ENCODE measurements around the gene CIT.

CIT gene

GRCh38 chr12:119857041-119857591 lies 20.0 kb downstream of the CIT start:
- no peak for DNase-seq

GRCh38 chr12:119850330-119850729 lies 26.8 kb downstream of the CIT start:
- no peak for DNase-seq

DNA sequence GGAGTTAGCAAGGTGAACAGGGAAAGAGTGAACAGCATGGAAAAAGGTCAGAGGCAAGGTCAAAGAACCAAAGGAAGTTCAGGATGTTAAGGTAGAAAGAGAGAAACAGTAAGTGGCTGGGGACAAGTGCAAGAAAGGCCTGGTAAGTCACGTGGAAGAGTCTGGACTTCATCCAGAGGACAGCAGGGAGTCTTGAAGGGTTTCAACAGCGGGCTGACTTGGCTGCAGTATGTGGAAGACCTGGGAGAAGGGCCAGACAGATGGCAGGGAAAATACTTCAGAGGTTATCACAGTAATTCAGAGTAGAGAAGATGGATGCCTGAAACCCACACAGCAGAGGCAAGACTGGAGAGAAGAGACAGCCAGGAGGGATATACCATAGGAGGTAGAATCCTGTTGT lies 34.0 kb downstream of the CIT start:
- DNase-seq, result no peak

GRCh38 chr12:119842380-119842779 lies 34.7 kb downstream of the CIT start:
- DNase-seq, result no peak

DNA sequence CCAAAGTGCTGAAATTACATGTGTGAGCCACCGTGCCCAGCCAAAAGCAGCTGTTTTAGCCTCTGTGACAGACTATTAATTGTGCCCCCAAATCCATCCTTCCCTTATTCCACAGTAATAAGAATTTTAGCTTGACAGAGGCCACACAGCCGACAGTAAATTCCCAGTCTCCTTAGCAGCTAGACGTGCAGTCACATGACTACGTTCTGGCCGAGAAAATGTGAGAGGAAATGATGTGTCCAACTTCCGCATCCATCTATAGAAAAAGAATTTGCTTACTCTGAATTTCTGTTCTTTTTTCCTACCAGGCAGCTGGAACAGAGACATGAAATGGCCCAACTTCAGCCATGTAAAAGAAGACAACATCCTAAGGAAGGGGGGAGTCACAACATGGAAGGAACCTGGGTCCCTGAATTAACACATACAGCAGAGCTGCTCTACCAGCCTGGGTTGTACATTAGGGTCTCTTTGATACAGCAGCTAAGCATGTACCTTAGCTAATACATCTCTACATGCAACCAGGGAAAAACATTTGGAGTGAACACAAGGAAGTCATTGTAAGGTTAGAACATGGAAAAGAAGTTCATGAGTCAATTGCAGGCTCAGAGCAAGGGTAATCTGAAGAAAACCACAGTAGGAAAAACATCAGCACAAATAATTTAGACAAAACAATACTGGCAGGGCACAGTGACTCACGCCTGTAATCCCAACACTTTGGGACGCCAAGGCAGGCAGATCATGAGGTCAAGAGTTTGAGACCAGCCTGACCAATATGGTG lies 35.5 kb downstream of the CIT start:
- no peak for DNase-seq

- DNase-seq, result no peak
Observed at GRCh38 chr12:119840582-119840981, 36.5 kb downstream of the CIT start.

- DNase-seq, result no peak
Observed at GRCh38 chr12:119840168-119840567, 37.0 kb downstream of the CIT start.

GRCh38 chr12:119838826-119839600 lies 38.1 kb downstream of the CIT start:
- DNase-seq, result no peak

- DNase-seq, result no peak
Observed at GRCh38 chr12:119836781-119837180, 40.3 kb downstream of the CIT start.

GRCh38 chr12:119835068-119835467 lies 42.1 kb downstream of the CIT start:
- no peak for DNase-seq

DNA sequence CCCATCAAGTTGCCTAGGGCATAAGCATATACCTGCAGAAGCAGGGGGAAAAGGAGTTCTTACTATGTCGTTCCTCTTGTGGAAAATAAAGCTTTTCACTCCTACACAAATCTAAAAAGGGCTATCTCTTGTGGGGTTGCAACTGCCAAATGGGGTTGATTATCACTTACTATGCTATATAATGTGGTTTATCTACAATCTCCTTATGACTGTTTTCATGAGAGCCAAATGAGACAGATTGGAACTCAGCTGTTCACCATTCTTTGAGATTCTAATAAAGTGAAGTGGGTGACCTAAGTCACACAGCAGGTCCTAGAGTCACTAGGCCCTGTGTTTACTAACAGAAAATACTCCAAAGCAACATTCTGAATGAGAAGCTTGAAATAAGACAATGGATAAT lies 47.7 kb downstream of the CIT start:
- DNase-seq, result no peak

DNA sequence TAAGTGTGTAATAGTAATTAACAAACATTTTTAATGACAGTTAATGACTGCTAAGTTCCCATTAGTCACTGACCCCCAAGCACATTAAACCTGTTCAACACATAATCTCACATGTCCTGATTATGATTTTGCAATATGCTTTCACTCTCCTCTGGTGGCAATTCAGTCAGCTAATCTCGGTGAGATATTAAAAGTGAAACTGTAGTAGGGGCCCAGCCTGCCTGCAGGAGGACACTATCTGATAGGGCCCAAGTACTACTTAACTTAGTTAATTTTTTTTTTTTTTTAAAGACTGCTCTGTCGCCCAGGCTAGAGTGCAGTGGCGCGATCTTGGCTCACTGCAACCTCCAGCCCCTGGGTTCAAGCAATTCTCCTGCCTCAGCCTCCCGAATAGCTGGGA lies 48.8 kb downstream of the CIT start:
- no peak for DNase-seq

GRCh38 chr12:119827760-119828159 lies 49.4 kb downstream of the CIT start:
- no peak for DNase-seq

DNA sequence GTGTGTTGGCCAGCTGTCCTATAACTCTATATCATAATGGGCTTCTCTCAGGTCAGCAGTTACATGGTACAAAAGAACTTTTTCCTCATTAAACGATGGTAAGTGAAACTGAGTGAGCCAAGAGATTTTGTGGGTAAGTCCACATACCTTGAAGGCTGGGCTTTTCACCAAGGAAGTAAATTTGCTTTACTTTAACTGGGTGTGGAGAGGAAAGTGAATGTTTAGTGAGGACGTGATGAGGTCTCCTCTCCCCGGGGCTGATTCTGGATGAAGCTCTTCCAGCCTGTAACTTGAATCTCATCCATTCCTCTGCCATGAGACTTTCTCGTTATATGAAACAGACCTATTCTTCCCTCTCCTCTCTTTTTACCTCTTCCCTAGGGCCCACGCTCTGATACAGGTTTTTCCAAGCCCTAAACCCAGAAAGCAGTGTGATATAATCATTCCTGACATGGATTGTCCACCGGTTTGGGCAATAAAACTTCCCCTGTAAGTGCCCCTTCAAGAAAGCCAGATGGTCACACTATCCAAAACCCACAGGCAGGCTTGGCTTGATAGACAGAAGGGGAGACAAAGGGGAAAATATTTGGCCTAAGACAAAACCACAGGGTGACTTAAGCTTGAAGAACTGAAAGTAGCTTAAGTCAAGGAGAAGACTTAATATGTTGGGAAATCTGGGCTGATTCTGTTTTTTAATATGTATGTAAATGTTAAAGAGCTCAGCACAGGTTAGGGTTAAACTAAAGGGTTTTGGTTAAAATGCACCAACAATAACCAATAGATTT lies 50.3 kb downstream of the CIT start:
- DNase-seq, result no peak

GRCh38 chr12:119825262-119825661 lies 51.9 kb downstream of the CIT start:
- no peak for DNase-seq

GRCh38 chr12:119822046-119822445 lies 55.1 kb downstream of the CIT start:
- no peak for DNase-seq

- DNase-seq, result no peak
Observed at GRCh38 chr12:119819322-119819721, 57.8 kb downstream of the CIT start.

DNA sequence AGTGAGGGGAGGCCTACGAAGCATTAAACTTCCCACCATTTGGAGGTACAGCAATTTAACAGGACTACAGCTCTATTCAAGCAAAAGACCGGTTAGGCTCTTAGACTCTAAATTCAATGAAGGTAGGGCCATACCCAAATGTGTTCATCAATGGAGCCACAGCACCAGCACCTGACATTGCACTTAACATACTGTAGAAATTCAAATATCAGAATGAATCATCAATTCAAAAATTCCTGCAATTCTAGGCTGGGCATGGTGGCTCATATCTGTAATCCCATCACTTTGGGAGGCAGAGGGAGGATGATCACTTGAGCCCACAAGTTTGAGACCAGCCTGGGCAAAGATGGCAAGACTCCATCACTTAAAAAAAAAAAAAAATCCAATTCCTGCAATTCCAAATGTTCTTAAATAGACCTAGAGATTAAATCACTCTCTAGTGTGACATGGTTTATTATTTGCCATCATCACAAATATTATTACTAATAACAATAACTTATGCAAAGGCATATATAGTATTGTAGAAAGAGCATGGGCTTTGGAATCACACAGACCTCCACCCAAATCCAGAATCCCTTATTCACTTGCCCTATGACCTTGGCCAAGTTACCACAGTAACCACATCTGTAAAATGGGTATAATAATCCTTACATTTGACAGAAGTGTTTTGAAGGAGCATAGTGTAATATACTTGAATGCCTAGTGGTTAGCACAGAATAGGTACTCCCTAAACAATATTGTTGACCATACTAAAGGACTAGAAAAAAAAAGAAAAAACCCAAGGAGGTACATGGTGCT lies 59.4 kb downstream of the CIT start:
- no peak for DNase-seq

GRCh38 chr12:119809023-119809422 lies 68.1 kb downstream of the CIT start:
- no peak for DNase-seq

DNA sequence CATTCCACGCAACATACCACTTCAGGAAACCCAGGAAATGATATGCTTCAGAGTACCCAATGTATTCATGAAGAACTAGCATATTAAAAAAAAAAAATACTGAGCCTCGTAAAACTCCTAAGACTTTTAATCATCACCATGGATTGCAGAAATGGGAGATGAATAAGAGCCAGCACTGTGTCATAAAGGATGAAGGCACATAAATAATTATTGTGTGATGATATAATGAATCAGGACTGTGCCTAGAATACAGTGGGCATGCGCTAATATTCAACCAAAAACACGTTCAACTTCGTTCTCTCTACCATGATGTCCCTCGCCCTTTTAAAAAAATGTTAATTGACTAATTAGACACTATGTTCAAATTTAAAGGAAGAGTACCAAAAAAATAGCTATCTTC lies 68.7 kb downstream of the CIT start:
- DNase-seq, result no peak

DNA sequence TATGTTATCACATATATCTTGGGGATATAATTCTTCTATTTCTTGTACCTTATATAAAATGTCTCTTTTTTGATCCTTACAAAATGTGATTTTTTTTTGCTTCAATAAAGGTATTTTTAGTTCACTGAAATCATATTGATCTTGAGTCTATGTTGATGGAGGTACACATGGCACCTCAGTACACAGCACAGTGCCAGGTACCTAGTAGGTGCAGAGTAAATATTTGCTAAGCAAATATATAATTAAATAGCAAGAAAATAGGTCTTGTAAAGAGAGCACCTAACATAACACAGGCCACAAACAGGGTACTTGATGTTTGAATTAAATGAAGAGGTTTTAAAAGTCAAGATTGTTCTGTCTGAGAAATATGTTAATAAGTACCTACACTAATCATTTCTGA lies 69.7 kb downstream of the CIT start:
- DNase-seq, result no peak

DNA sequence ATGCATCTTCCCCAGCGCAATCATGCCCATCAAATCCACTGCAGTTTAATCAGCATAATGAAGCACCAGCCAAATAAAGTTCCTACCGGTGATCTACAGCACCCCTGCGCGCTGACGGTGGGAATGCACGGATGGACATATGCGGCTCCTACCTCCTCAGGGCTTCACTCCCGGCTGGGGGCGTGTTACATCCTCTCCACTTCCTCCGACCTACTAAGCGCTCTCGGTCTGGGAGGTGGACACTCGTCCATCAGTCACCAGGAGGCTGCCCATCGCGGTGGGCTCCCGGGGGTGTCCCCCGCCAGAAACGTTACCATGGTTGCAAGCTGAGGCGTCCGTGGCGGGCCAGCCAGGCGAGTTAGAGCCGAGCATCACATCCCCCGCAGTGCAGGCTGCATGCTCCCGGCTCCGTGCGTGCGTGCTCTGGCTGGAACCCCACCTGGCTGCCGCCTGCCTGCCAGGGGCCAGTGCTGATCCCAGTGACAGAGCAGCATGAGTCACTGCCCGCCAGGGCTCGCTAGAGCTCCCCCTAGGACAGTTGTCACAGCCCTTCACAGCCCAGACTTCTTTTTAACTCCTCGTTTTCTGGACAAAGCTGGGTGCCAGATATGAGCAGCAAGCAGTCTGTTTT lies 73.0 kb downstream of the CIT start:
- no peak for DNase-seq
